ENCODE data around the gene ENO2.

DNA sequence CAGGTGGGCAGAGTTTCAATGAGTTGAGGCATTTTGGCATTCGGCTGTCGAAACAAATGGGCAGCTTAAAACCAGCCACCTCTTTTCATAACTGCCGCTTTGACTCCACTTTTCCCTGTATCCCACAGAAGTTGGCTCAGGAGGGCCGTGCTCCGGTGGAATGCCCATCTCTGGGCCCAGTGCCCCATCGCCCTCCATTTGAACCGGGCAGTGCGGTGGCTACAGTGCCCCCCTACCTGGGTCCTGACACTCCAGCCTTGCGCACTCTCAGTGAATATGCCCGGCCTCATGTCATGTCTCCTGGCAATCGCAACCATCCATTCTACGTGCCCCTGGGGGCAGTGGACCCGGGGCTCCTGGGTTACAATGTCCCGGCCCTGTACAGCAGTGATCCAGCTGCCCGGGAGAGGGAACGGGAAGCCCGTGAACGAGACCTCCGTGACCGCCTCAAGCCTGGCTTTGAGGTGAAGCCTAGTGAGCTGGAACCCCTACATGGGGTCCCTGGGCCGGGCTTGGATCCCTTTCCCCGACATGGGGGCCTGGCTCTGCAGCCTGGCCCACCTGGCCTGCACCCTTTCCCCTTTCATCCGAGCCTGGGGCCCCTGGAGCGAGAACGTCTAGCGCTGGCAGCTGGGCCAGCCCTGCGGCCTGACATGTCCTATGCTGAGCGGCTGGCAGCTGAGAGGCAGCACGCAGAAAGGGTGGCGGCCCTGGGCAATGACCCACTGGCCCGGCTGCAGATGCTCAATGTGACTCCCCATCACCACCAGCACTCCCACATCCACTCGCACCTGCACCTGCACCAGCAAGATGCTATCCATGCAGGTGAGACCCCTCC, 24.2 kb downstream of the ENO2 start:
- TF ChIP-seq, protein P1, sequence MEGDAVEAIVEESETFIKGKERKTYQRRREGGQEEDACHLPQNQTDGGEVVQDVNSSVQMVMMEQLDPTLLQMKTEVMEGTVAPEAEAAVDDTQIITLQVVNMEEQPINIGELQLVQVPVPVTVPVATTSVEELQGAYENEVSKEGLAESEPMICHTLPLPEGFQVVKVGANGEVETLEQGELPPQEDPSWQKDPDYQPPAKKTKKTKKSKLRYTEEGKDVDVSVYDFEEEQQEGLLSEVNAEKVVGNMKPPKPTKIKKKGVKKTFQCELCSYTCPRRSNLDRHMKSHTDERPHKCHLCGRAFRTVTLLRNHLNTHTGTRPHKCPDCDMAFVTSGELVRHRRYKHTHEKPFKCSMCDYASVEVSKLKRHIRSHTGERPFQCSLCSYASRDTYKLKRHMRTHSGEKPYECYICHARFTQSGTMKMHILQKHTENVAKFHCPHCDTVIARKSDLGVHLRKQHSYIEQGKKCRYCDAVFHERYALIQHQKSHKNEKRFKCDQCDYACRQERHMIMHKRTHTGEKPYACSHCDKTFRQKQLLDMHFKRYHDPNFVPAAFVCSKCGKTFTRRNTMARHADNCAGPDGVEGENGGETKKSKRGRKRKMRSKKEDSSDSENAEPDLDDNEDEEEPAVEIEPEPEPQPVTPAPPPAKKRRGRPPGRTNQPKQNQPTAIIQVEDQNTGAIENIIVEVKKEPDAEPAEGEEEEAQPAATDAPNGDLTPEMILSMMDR (conservative IDR thresholded peaks at IDR 0.05; ENCODE audit: low read length) = no peak; the same call in 1 of the 2 replicates
- no peak for TF ChIP-seq EZH2phosphoT487 (IDR thresholded peaks at IDR 0.05; ENCODE audit: borderline replicate concordance)
